WI38 (cell line): ENCODE measurements around the gene TBC1D13.

Experiments used
- H3K4me3 ChIP-seq: 2 replicates; pipeline ENCODE4 v1.5.1; 2011; ENCODE audit warnings: low read depth, mild to moderate bottlenecking, control low read depth, low read length
- CTCF ChIP-seq: IDR thresholded peaks from 2 replicates; pipeline ENCODE4 v1.5.1; 2012; ENCODE audit warnings: low read depth, mild to moderate bottlenecking, control low read depth, low read length

Gene TBC1D13, protein sequence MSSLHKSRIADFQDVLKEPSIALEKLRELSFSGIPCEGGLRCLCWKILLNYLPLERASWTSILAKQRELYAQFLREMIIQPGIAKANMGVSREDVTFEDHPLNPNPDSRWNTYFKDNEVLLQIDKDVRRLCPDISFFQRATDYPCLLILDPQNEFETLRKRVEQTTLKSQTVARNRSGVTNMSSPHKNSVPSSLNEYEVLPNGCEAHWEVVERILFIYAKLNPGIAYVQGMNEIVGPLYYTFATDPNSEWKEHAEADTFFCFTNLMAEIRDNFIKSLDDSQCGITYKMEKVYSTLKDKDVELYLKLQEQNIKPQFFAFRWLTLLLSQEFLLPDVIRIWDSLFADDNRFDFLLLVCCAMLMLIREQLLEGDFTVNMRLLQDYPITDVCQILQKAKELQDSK

DNA sequence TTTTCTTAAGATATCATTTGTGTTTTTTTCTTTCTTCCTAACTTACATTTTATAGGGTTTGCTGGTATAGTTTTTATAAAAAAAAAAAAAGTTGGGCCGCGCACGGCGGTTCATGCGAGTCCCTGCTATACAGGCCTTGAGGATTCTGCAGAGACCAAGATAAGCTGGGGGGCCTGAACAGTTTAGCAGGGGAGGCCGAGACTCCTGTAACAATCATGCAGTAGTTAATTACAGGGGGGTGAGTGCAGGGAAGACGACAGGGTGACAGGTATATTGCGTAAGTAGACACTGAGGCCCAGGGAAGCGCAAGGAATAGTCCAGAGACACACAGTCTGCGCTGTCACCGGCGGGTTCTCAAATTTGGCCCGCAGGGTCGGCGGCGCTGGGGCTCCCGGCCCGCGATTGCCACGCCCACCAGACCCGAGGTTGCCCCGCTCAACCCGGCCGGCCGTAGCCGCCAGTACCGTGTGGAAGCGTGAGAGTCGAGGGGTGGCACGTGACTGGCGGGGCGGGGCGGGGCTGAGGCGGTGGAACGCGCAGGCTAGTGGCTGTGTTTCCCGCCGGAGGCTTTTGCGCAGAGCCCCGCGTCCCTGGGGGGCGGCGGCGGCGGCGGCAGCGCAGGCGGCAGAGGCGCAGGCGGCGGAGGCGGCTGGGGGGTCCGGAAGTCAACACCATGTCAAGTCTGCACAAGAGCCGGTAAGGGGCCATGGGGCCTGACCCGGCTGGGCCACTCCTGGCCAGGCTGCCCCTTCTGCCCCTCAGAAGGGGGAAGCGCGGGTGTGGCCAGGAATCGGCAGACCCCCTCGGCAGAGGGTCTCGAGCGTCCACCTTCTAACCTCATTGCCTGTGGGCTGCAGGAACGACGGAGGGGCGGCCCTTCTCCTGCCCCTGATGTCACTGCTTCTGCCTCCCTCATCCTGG is at the start of gene TBC1D13:
TBC1D13 (plus strand) TSS at position 573 of the 921 bp plus-strand sequence; CDS start at position 674, 101 bp downstream.
- peak within 1 kb of the TSS; percentile 96 for H3K4me3 ChIP-seq
- TF ChIP-seq CTCF: no peak

GRCh38 chr9:128742401-128742800 is 44.7 kb upstream of the TBC1D13 start:
- H3K4me3 ChIP-seq: no peak overlapping the region
- no peak for TF ChIP-seq CTCF

- TF ChIP-seq CTCF: no peak
- no peak overlapping the region for H3K4me3 ChIP-seq
Measured at GRCh38 chr9:128743421-128743820, 43.6 kb upstream of the TBC1D13 start.

DNA sequence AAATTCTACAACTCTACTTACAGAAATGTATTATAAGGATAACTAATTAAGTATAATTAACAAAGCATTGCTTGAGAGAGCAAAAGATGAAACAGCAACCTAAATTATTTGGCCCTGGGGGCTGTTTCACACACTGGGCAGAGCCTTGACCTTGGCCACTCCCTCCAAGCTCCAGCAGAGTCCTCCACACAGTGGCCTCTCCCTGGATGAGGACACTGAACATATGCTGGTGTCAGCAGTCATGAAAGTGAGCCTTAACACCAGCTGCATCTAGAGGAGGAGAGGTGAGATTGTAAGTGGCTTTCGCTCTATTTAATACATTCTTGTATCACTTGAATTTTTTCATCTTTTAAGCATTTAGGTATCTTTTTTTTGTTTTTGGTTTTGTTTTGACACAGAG is 39.8 kb upstream of the TBC1D13 start:
- no peak for TF ChIP-seq CTCF
- H3K4me3 ChIP-seq: no peak overlapping the region

- no peak for TF ChIP-seq CTCF
- H3K4me3 ChIP-seq: no peak overlapping the region
Measured at GRCh38 chr9:128750926-128751595, 36.0 kb upstream of the TBC1D13 start.

DNA sequence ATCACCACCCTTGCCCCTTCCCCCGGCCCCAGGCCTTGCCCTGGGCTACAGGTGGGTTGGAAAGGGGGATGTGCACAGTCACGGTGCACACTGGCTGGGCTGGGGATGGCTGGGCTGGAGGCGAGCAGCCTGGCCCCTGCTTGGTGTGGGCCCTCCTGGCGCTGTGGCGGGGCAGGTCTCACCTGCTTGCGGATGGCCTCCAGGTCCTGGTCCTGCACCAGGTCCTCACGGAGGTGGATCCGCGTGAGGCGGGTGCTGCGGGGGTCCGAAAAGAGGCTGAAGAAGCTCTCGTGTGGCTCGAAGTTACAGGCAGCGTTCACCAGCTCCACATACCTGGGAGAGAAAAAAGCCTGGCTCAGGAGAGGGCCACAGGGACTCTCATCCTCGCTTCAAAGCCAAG is 33.4 kb upstream of the TBC1D13 start:
- no peak overlapping the region for H3K4me3 ChIP-seq
- TF ChIP-seq CTCF: no peak
